ENCODE measurements around the gene ANXA9.

The ANXA9 gene

GRCh38 chr1:151008244-151009205, 26.4 kb downstream of the ANXA9 start, which contains the start of gene PRUNE1 (continued):
- no peak for TF ChIP-seq ZNF18 (tag by site-specific recombination; IDR thresholded peaks at IDR 0.05)
- TF ChIP-seq, protein P1, sequence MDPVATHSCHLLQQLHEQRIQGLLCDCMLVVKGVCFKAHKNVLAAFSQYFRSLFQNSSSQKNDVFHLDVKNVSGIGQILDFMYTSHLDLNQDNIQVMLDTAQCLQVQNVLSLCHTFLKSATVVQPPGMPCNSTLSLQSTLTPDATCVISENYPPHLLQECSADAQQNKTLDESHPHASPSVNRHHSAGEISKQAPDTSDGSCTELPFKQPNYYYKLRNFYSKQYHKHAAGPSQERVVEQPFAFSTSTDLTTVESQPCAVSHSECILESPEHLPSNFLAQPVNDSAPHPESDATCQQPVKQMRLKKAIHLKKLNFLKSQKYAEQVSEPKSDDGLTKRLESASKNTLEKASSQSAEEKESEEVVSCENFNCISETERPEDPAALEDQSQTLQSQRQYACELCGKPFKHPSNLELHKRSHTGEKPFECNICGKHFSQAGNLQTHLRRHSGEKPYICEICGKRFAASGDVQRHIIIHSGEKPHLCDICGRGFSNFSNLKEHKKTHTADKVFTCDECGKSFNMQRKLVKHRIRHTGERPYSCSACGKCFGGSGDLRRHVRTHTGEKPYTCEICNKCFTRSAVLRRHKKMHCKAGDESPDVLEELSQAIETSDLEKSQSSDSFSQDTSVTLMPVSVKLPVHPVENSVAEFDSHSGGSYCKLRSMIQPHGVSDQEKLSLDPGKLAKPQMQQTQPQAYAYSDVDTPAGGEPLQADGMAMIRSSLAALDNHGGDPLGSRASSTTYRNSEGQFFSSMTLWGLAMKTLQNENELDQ (tag by site-specific recombination; IDR thresholded peaks at IDR 0.05; ENCODE audit: low read depth) = no peak
- TF ChIP-seq BCL11A (tag by site-specific recombination; IDR thresholded peaks at IDR 0.05; ENCODE audit: low read depth) = peak; percentile 81
- no peak for TF ChIP-seq ZNF658 (tag by site-specific recombination; IDR thresholded peaks at IDR 0.05)
- TF ChIP-seq ZNF114 (tag by site-specific recombination; IDR thresholded peaks at IDR 0.05) = no peak
- peak; percentile 49; the same call in 1 of the 2 replicates for TF ChIP-seq EGR2 (tag by site-specific recombination; IDR thresholded peaks at IDR 0.05; ENCODE audit: low read depth)
- TF ChIP-seq ZNF132 (tag by site-specific recombination; IDR thresholded peaks at IDR 0.05; ENCODE audit: borderline replicate concordance) = no peak
- peak; percentile 15; the same call in 1 of the 2 replicates for TF ChIP-seq ZSCAN4 (tag by site-specific recombination; IDR thresholded peaks at IDR 0.05)
- peak; percentile 67 for TF ChIP-seq ZNF398 (tag by site-specific recombination; IDR thresholded peaks at IDR 0.05)
- no peak for TF ChIP-seq TCF7L2 (IDR thresholded peaks at IDR 0.05; ENCODE audit: borderline replicate concordance, low read depth, low read length)
- TF ChIP-seq ZNF10 (tag by site-specific recombination; IDR thresholded peaks at IDR 0.05) = no peak
- TF ChIP-seq SALL2 (tag by site-specific recombination; IDR thresholded peaks at IDR 0.05; ENCODE audit: borderline replicate concordance) = no peak
- TF ChIP-seq ZNF791 (tag by site-specific recombination; IDR thresholded peaks at IDR 0.05) = no peak
- no peak for TF ChIP-seq PRDM6 (tag by site-specific recombination; IDR thresholded peaks at IDR 0.05)
- no peak for TF ChIP-seq ZNF645 (tag by site-specific recombination; IDR thresholded peaks at IDR 0.05)
- TF ChIP-seq ZNF670 (tag by site-specific recombination; IDR thresholded peaks at IDR 0.05; ENCODE audit: low read depth) = no peak
- TF ChIP-seq ZFP41 (tag by site-specific recombination; IDR thresholded peaks at IDR 0.05; ENCODE audit: borderline replicate concordance) = no peak
- TF ChIP-seq, protein P2, sequence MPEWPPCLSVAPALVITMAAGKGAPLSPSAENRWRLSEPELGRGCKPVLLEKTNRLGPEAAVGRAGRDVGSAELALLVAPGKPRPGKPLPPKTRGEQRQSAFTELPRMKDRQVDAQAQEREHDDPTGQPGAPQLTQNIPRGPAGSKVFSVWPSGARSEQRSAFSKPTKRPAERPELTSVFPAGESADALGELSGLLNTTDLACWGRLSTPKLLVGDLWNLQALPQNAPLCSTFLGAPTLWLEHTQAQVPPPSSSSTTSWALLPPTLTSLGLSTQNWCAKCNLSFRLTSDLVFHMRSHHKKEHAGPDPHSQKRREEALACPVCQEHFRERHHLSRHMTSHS (tag by site-specific recombination; IDR thresholded peaks at IDR 0.05) = no peak
- TF ChIP-seq ZBTB11 (tag by site-specific recombination; conservative IDR thresholded peaks at IDR 0.05; ENCODE audit: low read depth) = peak; percentile 35
- peak; percentile 49 for TF ChIP-seq ZFHX2 (tag by site-specific recombination; conservative IDR thresholded peaks at IDR 0.05)
- no peak for TF ChIP-seq ZNF248 (tag by site-specific recombination; IDR thresholded peaks at IDR 0.05)
- TF ChIP-seq ZNF837 (tag by site-specific recombination; IDR thresholded peaks at IDR 0.05) = no peak
- no peak for TF ChIP-seq ZNF514 (tag by site-specific recombination; IDR thresholded peaks at IDR 0.05)
